Measurements from ENCODE around the gene SYNM.

SYNM gene

DNA sequence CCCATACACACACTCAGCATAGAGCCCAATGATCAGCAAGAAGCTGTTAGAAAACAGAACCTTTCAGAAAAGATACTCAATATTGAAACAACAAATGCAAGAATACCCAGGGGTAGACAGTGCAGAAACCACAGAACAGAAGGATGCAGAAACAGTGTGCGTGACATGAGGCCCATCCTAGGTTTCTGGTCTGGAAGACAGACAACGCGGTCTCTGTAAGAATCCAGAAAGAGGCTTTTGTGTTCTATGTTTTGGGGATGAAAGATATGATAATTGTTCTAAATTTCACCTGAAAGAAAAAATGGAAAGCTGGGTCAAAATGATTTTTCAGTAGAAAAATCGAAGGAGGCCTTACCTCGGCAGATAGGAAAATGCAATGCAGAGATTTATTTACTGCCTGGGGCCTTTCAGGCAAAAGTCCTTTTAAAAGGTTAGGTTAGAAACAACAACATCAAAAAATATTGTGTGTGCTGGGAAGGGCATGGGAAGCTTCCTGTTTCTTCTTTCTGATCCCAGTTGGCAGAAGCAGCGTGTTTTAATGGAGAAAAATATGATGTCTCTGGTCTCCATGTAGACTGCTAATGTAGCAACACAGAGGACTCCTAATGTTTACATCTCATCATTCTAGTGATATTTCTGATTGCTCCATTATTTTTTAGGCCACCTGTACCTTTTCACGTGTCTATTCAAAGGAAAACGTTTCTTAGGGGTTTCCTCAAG is 17.0 kb downstream of the SYNM start:
- FAIRE-seq, result no peak
- DNase-seq (ENCODE audit: insufficient read length, low spot score), result no peak

DNA sequence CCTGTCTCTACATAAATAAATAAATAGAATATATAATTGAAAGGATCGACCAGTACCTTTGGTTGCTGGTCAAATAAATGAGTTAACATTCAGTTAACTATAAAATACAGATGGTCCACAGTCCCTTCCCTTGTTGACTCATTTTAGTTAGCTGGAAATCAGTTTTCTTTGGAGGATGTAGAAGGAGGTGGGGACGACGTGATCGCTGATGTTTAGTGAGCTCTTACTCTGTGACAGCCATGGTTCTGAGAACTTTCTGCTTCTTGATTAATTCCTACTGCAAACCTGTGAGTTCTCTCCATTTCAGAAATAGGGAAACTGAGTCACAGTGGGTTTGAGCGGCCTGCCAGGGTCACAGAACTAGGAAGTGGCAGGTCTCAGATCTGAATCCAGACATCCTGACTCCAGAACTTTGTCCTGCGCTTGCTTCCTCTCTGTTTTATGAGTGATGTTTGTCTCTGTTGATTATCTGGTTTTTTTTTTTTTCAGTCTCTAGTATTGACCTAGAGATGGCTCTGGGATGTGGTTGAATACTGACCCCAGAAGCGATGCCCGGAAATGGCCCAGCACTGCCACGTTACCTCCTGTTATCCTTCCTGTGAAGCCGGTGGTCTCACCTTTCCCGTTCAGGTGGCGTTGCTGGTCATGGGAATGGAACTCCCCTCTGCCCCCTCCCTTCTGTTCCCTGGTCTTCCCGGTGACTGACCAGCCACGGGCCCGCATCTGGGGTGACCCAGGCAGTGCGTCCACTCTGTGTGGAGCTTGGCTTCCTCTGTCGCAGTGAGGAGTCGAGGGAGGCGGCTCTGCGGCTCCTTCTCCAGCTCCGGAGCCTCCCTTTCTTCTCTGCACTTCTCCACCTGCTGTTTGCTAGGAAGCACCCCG is 18.2 kb downstream of the SYNM start:
- DNase-seq (ENCODE audit: insufficient read length, low spot score), result no peak

DNA sequence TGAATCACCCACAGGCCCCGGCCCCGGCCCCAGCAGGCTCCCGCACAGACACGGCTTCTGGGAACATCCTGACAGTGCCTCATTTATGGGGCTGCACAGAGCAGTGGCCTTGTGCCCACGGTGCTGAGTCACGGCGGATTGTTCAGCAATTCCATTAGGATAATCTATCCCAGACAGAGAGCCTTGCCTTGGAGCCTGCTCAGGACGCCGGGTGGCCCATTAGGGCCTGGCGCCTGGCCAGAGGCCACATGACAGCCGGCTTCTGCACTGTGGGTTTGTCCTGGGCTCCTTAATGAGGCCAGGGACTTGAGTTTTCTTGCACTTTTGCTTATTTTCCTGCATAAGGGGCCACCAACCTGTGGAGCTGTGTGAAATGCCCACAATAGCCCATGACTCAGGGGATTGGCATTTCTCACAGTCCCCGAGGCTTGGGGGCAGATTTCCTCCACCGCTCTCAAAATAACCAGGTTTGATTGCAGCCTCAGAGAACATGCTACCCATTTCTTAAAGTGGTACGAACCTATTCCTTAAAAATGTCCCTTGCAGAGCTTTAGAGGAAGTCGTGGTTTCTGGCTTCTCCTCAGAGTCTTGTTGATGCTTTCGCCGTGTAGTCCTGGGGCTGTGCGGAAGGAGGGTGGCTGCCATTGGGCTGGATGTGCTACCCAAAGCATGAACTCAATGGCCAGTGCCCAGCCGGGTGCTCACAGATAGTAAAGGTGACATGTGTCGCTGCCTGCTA is 19.0 kb downstream of the SYNM start:
- no peak for DNase-seq (ENCODE audit: insufficient read length, low spot score)
- FAIRE-seq, result no peak

More for the DNA sequence above, 18.2 kb downstream of the SYNM start:
- no peak for FAIRE-seq

DNA sequence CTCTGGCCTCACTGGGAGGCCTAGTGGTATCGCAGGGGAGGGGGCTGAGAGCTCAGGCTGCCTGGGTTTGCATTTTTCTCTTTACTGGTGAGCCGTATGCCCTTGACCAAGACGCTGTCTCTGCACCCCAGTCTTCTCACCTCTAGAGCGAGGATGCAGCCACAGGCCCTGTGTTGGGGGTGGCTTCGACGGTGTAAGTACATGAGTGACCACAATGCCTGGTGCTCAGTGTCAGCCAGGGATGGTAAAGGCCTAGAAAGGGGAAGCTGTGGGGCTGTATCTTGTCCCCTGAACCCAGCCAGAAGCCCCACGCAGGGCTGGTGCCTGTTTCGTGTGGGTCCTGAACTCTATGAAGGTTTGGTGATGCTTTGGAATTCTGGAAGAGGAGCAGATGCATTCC is 19.8 kb downstream of the SYNM start:
- FAIRE-seq (no peak), DNase-seq (ENCODE audit: insufficient read length, low spot score) (no peak)

DNA sequence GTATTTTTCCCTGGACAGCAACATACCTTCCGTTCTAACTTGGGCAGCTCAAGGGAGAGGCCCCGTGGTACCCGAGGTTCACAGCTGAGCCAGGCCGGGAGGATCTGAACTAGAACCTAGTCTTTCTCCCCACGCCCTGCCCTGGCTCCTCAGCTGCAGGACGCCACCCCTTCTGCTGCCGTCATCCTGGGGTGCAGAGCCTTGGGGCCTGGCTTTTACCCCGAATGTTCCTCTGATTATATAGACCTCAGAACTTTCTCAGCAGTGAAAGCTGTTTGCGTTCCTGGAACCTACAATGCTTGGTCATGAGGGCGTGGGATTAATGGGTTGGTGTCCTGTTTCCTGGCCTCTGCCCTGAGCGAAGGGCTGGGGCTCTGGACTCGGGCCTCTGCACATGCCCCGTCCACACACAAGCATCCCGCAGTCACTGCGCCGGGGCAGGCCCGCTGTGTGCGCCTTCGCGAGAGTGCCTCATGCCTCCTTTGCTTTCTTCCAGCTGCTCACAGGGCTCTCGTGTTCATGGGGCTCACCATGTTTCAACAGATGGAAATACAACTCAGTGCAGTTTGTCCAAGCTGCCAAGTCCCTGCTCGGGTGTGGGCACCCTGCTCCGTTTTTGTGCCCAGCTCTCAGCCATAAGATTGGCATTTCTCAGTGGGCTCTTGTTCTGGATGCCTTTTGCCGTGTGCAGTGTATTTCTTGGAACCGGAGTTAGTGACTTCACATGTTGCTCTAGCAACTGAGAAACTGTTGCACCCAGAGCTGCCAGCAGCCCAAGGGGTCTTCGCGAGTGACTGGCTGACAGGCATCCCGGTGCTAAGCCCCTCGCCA is 20.4 kb downstream of the SYNM start:
- FAIRE-seq (no peak), DNase-seq (ENCODE audit: insufficient read length, low spot score) (no peak)

DNA sequence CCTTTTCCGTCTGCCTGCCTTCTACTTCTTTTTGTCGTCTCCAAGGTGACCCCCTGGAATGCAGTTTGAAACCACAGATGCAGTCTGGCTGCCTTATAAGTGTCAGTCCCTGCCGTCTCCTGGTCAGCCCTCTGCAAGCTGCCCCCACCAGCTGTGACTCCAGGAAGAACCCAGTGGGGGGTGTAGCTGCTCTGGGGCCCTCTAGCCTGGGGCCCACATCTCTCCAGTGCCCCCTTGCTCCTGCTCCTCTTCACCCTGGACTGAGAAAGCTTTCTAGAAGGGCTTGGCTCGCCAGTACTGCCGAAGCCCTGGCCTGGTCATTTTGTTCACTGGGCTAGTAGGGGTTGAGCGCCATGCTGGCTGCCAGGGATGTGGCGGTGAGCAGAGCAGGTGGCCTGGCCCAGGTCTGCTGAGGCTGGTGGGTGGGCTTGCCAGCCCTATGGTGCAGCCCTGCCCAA is 21.3 kb downstream of the SYNM start:
- DNase-seq (ENCODE audit: insufficient read length, low spot score) (no peak), FAIRE-seq (no peak)

DNA sequence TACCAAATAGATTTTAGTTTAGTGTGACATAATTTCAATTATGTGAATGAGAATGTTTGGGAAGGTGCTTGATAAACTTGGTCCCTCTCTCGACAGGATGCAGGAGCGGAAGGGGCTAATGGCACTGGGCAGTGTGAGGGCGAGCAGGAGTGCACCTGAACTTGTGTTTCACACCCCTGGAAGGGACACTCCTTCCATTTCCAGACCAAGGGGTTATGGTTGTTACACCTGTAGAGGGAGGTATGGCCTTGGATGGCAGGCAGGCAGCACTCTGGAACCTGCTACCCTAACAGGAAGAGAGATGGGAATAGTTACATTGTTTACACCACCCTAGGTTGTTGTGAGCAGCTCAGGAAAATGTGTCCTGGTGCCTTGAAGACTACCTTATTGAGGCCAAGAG is 22.1 kb downstream of the SYNM start:
- DNase-seq (ENCODE audit: insufficient read length, low spot score) (no peak), FAIRE-seq (no peak)

DNA sequence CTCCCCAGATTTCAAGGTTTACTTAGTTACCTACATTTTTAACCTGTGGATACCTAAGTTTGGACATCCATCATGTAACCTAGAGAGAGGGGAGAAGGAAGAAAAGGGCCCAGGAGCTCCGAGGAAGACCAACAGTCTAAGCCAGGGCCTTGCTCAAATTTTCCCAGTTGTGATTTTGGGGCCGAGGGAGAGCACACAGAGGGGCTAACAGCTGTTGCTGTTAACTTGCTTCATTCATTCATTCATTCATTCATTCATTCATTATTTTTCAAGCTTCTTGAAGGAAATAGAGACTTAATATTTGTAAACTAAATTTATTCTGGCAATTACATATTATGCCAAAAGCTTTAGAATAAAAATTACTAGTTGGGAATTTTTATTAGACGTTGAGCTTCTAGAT is 22.9 kb downstream of the SYNM start:
- DNase-seq (ENCODE audit: insufficient read length, low spot score) (no peak), FAIRE-seq (no peak)

DNA sequence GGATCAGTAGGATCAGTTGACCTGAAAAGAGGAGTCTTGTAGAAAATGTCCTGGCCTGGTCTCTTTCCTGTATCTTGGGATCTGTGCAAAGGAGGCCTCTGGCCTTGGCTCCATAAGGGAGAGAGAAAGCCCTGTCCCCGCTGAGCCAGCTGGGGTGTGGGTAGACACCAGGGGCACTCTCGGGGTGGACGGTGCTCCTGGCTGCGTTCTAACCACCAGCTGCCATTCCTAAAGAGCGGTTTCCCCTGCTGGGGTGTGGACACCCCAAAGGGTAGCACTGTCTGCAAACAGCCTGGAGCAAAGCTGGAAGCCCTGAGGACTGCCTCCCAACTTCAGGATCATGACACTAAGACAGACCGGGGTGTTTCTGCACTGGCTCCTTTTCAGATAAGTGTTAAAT is 23.5 kb downstream of the SYNM start:
- no peak for DNase-seq (ENCODE audit: insufficient read length, low spot score)
- no peak for FAIRE-seq

DNA sequence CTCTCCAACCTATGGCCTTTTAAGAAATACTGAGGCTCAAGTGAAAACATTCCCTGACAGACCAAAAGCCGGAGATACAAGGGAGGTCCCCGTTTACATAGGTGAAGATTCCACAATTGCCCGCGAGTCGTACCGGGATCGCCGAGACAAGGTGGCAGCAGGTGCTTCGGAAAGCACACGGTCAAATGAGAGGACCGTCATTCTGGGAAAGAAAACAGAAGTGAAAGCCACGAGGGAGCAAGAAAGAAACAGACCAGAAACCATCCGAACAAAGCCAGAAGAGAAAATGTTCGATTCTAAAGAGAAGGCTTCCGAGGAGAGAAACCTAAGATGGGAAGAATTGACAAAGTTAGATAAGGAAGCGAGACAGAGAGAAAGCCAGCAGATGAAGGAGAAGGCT is 24.8 kb downstream of the SYNM start:
- DNase-seq (ENCODE audit: insufficient read length, low spot score), result no peak
- no peak for FAIRE-seq

DNA sequence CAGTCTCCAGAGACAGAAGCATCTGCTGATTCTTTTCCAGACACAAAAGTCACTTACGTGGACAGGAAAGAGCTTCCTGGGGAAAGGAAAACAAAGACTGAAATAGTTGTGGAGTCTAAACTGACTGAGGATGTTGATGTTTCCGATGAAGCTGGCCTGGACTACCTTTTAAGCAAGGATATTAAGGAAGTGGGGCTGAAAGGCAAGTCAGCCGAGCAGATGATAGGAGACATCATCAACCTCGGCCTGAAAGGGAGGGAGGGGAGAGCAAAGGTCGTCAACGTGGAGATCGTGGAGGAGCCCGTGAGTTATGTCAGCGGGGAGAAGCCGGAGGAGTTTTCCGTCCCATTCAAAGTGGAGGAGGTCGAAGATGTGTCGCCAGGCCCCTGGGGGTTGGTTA is 25.4 kb downstream of the SYNM start:
- FAIRE-seq (no peak), DNase-seq (ENCODE audit: insufficient read length, low spot score) (no peak)

DNA sequence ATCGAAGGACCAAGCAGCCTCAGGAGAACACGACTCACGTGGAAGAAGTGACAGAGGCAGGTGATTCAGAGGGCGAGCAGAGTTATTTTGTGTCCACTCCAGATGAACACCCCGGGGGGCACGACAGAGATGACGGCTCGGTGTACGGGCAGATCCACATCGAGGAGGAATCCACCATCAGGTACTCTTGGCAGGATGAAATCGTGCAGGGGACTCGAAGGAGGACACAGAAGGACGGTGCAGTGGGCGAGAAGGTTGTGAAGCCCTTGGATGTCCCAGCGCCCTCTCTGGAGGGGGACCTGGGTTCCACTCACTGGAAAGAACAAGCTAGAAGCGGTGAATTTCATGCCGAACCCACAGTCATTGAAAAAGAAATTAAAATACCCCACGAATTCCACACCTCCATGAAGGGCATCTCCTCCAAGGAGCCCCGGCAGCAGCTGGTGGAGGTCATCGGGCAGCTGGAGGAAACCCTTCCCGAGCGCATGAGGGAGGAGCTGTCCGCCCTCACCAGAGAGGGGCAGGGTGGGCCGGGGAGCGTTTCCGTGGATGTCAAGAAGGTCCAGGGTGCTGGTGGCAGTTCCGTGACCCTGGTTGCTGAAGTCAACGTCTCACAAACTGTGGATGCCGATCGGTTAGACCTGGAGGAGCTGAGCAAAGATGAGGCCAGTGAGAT is 26.0 kb downstream of the SYNM start:
- no peak for DNase-seq (ENCODE audit: insufficient read length, low spot score)
- no peak for FAIRE-seq

DNA sequence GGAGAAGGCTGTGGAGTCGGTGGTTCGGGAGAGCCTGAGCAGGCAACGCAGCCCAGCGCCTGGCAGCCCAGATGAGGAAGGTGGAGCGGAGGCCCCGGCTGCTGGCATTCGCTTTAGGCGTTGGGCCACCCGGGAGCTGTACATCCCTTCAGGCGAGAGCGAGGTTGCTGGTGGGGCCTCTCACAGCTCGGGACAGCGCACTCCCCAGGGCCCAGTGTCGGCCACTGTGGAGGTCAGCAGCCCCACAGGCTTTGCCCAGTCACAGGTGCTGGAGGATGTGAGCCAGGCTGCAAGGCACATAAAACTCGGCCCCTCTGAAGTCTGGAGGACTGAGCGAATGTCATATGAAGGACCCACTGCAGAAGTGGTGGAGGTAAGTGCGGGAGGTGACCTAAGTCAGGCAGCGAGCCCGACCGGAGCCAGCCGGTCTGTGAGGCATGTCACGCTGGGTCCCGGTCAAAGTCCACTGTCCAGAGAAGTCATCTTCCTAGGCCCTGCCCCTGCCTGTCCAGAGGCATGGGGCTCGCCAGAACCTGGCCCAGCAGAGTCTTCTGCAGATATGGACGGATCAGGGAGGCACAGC is 26.7 kb downstream of the SYNM start:
- FAIRE-seq (no peak), DNase-seq (ENCODE audit: insufficient read length, low spot score) (no peak)

DNA sequence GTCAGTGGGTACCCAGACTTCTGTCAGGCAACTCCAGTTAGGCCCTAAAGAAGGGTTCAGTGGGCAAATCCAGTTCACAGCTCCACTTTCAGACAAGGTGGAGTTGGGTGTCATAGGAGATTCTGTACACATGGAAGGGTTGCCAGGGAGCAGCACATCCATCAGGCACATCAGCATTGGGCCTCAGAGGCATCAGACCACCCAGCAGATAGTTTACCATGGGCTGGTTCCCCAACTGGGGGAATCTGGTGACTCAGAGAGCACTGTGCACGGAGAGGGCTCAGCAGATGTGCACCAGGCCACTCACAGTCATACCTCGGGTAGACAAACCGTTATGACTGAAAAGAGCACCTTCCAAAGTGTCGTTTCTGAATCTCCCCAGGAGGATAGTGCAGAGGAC is 27.2 kb downstream of the SYNM start:
- FAIRE-seq (no peak), DNase-seq (ENCODE audit: insufficient read length, low spot score) (no peak)

DNA sequence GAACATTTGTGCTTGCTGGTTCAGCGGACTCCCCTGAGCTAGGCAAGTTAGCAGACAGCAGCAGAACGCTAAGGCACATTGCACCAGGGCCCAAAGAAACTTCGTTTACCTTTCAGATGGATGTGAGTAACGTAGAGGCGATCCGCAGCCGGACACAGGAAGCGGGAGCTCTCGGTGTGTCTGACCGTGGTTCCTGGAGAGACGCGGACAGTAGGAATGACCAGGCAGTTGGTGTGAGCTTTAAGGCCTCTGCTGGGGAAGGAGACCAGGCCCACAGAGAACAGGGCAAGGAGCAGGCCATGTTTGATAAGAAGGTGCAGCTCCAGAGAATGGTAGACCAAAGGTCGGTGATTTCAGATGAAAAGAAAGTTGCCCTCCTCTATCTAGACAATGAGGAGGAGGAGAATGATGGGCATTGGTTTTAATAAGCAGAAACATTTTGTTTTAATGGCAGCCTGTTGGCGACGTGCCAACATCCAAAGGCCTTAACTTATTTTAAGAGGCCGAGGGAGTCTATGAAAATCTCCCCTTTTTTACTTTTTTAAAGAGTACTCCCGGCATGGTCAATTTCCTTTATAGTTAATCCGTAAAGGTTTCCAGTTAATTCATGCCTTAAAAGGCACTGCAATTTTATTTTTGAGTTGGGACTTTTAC is 27.9 kb downstream of the SYNM start:
- FAIRE-seq (no peak), DNase-seq (ENCODE audit: insufficient read length, low spot score) (no peak)

DNA sequence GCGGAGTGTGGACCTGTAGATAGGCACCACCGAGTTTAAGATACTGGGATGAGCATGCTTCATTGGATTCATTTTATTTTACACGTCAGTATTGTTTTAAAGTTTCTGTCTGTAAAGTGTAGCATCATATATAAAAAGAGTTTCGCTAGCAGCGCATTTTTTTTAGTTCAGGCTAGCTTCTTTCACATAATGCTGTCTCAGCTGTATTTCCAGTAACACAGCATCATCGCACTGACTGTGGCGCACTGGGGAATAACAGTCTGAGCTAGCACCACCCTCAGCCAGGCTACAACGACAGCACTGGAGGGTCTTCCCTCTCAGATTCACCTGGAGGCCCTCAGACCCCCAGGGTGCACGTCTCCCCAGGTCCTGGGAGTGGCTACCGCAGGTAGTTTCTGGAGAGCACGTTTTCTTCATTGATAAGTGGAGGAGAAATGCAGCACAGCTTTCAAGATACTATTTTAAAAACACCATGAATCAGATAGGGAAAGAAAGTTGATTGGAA is 29.5 kb downstream of the SYNM start:
- FAIRE-seq, result no peak
- DNase-seq (ENCODE audit: insufficient read length, low spot score), result no peak

DNA sequence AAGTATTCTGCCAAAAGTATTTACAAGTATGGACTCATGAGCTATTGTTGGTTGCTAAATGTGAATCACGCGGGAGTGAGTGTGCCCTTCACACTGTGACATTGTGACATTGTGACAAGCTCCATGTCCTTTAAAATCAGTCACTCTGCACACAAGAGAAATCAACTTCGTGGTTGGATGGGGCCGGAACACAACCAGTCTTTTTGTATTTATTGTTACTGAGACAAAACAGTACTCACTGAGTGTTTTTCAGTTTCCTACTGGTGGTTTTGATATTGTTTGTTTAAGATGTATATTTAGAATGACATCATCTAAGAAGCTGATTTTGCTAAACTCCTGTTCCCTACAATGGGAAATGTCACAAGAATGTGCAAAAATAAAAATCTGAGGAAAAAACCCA is 30.3 kb downstream of the SYNM start:
- FAIRE-seq (peak; percentile 45), DNase-seq (ENCODE audit: insufficient read length, low spot score) (no peak)

DNA sequence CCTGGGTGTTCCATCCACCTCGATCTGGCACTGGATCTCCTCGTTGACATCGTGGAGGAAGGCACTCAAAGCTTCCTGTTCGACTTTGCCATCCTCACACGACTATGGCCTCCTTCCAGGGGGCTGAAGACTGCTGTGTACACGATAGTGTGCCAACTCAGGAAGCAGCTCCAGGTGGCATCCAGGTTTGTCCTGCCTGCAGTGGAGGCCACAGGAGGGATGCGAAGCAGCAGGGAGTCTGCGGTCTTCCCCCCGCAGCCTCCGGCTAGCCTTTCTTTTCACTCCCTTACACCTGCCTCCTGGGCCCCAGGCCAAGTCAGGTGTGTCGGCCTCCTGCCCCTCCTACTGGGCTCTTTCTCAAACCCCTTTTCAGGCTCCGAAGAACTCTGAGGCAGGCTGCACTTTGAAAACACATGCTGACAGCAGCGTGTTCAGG is 32.2 kb downstream of the SYNM start:
- FAIRE-seq (no peak), DNase-seq (ENCODE audit: insufficient read length, low spot score) (no peak)

DNA sequence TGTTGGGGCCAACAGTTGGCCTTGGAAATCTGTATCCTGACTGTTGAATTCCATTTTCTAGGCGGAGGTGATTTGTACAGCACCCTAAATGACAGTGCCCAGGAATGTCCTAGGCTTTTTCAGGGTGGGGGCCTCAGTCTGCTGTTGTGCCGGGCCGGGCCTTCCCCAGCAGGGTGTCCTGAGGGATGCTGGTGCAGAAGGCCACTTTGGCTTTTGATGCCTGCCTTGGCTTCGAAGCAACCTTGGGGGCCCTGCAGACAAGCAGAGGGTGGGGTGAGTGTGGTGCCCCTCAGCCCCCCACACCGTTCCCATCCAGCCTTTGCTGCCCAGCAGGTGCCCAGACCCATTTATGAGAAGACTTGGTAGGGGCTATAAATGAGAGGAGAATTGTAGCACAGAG is 33.0 kb downstream of the SYNM start:
- no peak for DNase-seq (ENCODE audit: insufficient read length, low spot score)
- no peak for FAIRE-seq

Measured in GM19239 (cell line).